ENCODE results near the gene DIRAS3.

DIRAS3 gene

DNA sequence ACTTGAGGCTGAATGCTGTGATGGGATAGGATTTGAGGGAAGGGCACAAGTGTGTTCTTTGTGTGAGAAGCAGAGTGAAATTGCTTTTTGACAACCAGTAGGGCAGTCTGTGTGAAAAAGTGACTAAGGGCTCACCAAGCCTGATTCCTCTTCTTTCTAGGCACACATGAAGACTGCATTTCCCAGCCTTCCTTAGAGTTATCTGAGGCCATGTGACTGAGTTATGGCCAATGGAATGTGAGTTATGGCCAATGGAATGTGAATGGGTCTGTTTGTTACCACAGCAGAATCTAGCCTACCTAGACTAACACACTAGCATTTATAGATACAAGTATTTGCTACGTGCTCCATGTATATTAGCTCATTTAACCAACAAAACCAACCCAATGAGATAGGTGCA lies 35.3 kb upstream of the DIRAS3 start:
- Histone ChIP-seq H3K9me2 (ENCODE audit: low read depth, low read length) (no peaks in the 10 kb centered on the region), H3K27ac (ENCODE audit: low read depth, low read length, poor library complexity, severe bottlenecking) (no peak overlapping the region), H2AFZ (ENCODE audit: low read length) (no peak overlapping the region), H3K79me2 (ENCODE audit: insufficient read depth, low read length) (no peaks in the 10 kb centered on the region), H4K20me1 (ENCODE audit: insufficient read depth, low read length) (no peaks in the 10 kb centered on the region), H3K4me1 (ENCODE audit: insufficient read depth, low read length, severe bottlenecking) (no peaks in the 10 kb centered on the region), H3F3A (ENCODE audit: insufficient read depth, low read length) (no peaks in the 10 kb centered on the region), H3K4me2 (ENCODE audit: low read length) (no peak overlapping the region), H3K9me3 (ENCODE audit: low read length) (no peaks in the 10 kb centered on the region), H3K27me3 (ENCODE audit: insufficient read depth, low read length) (no peaks in the 10 kb centered on the region), H3K36me3 (ENCODE audit: insufficient read depth, low read length) (no peaks in the 10 kb centered on the region), H3K4me3 (ENCODE audit: low read depth, low read length, poor library complexity, severe bottlenecking) (no peak overlapping the region), H3K9ac (ENCODE audit: low read length) (no peak overlapping the region)
- no peak for TF ChIP-seq EZH2 (IDR thresholded peaks at IDR 0.05; ENCODE audit: borderline replicate concordance, low read length)
- TF ChIP-seq, protein P1, sequence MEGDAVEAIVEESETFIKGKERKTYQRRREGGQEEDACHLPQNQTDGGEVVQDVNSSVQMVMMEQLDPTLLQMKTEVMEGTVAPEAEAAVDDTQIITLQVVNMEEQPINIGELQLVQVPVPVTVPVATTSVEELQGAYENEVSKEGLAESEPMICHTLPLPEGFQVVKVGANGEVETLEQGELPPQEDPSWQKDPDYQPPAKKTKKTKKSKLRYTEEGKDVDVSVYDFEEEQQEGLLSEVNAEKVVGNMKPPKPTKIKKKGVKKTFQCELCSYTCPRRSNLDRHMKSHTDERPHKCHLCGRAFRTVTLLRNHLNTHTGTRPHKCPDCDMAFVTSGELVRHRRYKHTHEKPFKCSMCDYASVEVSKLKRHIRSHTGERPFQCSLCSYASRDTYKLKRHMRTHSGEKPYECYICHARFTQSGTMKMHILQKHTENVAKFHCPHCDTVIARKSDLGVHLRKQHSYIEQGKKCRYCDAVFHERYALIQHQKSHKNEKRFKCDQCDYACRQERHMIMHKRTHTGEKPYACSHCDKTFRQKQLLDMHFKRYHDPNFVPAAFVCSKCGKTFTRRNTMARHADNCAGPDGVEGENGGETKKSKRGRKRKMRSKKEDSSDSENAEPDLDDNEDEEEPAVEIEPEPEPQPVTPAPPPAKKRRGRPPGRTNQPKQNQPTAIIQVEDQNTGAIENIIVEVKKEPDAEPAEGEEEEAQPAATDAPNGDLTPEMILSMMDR (IDR thresholded peaks at IDR 0.05; ENCODE audit: low read length): no peak

DNA sequence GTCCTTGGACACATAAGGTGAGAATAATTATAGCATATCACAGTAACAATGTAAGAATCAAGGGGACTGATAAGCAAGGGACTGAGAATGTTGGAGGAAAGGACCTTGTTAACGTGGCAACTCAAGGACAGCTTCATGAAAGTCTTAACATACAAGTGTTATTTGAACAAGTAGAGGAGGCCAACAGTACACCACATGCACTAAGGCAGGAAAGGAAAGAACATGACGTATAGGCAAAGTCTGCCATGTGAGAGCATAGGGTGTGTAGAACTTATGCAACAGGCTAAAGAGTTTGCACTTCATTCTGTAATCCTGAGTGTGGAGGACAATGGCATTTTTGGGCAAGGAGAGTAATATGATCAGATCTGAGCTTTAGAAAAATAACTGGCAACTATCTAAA lies 33.3 kb upstream of the DIRAS3 start:
- H3K9ac ChIP-seq (ENCODE audit: low read length): no peak overlapping the region
- H3K4me2 ChIP-seq (ENCODE audit: low read length): no peak overlapping the region
- H3K4me1 ChIP-seq (ENCODE audit: insufficient read depth, low read length, severe bottlenecking): no peaks in the 10 kb centered on the region
- H3K9me2 ChIP-seq (ENCODE audit: low read depth, low read length): no peaks in the 10 kb centered on the region
- H2AFZ ChIP-seq (ENCODE audit: low read length): no peak overlapping the region
- H3F3A ChIP-seq (ENCODE audit: insufficient read depth, low read length): no peaks in the 10 kb centered on the region
- no peak for TF ChIP-seq EZH2 (IDR thresholded peaks at IDR 0.05; ENCODE audit: borderline replicate concordance, low read length)
- TF ChIP-seq, protein P1 (IDR thresholded peaks at IDR 0.05; ENCODE audit: low read length): no peak
- no peaks in the 10 kb centered on the region for H3K9me3 ChIP-seq (ENCODE audit: low read length)
- H3K79me2 ChIP-seq (ENCODE audit: insufficient read depth, low read length): no peaks in the 10 kb centered on the region
- no peak overlapping the region for H3K4me3 ChIP-seq (ENCODE audit: low read depth, low read length, poor library complexity, severe bottlenecking)
- H3K36me3 ChIP-seq (ENCODE audit: insufficient read depth, low read length): no peaks in the 10 kb centered on the region
- no peaks in the 10 kb centered on the region for H4K20me1 ChIP-seq (ENCODE audit: insufficient read depth, low read length)
- H3K27ac ChIP-seq (ENCODE audit: low read depth, low read length, poor library complexity, severe bottlenecking): no peak overlapping the region
- no peaks in the 10 kb centered on the region for H3K27me3 ChIP-seq (ENCODE audit: insufficient read depth, low read length)

DNA sequence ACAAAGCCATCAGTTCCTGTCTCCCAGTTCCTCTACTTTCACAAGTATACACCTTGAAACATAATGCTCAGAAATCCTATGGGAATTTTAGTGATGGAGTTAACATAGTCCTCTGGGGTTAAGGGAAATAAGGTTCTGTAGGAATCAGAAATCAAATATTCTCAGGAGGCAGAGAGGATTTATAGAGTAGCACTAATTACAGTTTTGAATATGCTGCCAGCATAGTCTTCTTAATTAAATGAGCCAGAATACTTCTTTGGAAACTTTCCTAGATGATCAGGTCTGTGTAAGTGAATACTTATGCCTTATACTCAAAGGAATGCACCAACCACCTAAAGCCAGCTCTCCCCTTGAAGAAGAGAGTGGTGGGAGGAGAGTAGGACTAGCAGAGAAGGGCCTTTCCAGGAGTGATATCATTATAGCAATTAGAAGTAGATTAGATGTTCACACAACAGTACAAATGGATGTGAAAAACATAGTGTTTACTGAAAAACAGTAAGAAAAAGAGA lies 31.4 kb upstream of the DIRAS3 start:
- H3K9me3 ChIP-seq (ENCODE audit: low read length): no peaks in the 10 kb centered on the region
- H3K9ac ChIP-seq (ENCODE audit: low read length): no peak overlapping the region
- H3K27ac ChIP-seq (ENCODE audit: low read depth, low read length, poor library complexity, severe bottlenecking): no peak overlapping the region
- H3K36me3 ChIP-seq (ENCODE audit: insufficient read depth, low read length): no peaks in the 10 kb centered on the region
- no peak overlapping the region for H3K4me3 ChIP-seq (ENCODE audit: low read depth, low read length, poor library complexity, severe bottlenecking)
- no peaks in the 10 kb centered on the region for H3K4me1 ChIP-seq (ENCODE audit: insufficient read depth, low read length, severe bottlenecking)
- H4K20me1 ChIP-seq (ENCODE audit: insufficient read depth, low read length): no peaks in the 10 kb centered on the region
- no peak overlapping the region for H3K4me2 ChIP-seq (ENCODE audit: low read length)
- no peaks in the 10 kb centered on the region for H3K9me2 ChIP-seq (ENCODE audit: low read depth, low read length)
- no peaks in the 10 kb centered on the region for H3K27me3 ChIP-seq (ENCODE audit: insufficient read depth, low read length)
- TF ChIP-seq, protein P1 (IDR thresholded peaks at IDR 0.05; ENCODE audit: low read length): no peak
- TF ChIP-seq EZH2 (IDR thresholded peaks at IDR 0.05; ENCODE audit: borderline replicate concordance, low read length): no peak
- no peaks in the 10 kb centered on the region for H3K79me2 ChIP-seq (ENCODE audit: insufficient read depth, low read length)
- no peaks in the 10 kb centered on the region for H3F3A ChIP-seq (ENCODE audit: insufficient read depth, low read length)
- no peak overlapping the region for H2AFZ ChIP-seq (ENCODE audit: low read length)

Data from OCI-LY1 (cell line).